Measurements from ENCODE around the gene SCYL1. TPM values are rescaled to one million over a fixed set of nuclear protein-coding genes. Genes with fewer than 3 reads are reported as not detected.
A peak's percentile ranks its signal among the peaks of the same experiment; 100 is the strongest.

Gene SCYL1
- total RNA-seq, 4 donors from 2014 or later = 70.6 to 97.6 (median 89.2) TPM

DNA sequence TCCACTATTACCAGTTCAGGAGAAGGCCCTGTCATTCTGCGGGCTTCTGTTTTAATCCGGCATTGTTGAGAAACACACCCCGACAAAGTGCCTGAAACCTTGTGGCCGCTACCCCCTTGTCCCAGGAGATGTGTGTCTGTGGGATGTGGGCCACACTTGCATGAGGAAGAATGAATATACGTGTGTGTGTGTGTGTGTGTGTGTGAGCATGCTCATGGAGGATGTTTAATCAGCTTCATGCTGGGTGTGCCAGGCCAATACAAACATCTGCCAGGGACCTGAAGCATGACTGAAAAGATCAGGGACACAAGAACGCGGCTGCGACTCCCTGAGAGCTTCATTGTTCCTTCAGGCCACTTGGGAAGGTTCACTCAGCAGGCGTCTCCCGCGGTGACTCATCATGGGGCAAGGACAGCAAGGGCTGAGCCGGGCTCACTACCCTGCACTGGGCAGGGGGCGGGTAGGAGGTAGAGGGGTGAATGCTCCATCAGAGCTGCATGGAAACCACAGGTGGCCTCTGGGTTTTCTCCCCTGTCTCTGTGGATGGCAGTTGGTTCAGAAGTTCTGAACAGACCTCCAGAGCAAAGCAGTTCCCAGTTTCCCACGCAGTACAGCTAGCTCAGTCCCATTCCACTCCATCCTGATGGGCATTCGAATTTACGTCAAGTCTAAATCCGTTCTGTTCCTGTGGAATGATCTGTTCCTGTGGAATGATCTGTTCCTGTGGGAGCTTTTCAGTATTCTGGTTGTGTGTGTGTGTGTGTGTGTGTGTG, 33.1 kb upstream of the SCYL1 start:
- WGBS, 2 donors (ENCODE audit: low coverage in 1 of 2) = 16 to 50% methylated on average over 5 to 10 of the region's 17 CpGs
- Histone ChIP-seq H3K27ac (peak overlapping the region; percentile 96 to 99 (median 98)), H3K27me3 (no peaks in the 10 kb centered on the region), H3K4me3 (no peak overlapping the region), H3K9me3 (no peaks in the 10 kb centered on the region), H3K36me3 (no peaks in the 10 kb centered on the region), H3K4me1 (peaks cover 50 to 97% (median 84%) of the 10 kb centered on the region in 3 donors)
- ATAC-seq = peak; percentile 20
- TF ChIP-seq POLR2AphosphoS5 (IDR thresholded peaks at IDR 0.05) = peak; percentile 82
- TF ChIP-seq POLR2A (IDR thresholded peaks at IDR 0.05) = peak in 1 of 2 donors; percentile 17
- TF ChIP-seq, protein P1, sequence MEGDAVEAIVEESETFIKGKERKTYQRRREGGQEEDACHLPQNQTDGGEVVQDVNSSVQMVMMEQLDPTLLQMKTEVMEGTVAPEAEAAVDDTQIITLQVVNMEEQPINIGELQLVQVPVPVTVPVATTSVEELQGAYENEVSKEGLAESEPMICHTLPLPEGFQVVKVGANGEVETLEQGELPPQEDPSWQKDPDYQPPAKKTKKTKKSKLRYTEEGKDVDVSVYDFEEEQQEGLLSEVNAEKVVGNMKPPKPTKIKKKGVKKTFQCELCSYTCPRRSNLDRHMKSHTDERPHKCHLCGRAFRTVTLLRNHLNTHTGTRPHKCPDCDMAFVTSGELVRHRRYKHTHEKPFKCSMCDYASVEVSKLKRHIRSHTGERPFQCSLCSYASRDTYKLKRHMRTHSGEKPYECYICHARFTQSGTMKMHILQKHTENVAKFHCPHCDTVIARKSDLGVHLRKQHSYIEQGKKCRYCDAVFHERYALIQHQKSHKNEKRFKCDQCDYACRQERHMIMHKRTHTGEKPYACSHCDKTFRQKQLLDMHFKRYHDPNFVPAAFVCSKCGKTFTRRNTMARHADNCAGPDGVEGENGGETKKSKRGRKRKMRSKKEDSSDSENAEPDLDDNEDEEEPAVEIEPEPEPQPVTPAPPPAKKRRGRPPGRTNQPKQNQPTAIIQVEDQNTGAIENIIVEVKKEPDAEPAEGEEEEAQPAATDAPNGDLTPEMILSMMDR (IDR thresholded peaks at IDR 0.05) = peak in 1 of 4 experiments; percentile 20
- TF ChIP-seq EP300 (IDR thresholded peaks at IDR 0.05) = peak; percentile 75

DNA sequence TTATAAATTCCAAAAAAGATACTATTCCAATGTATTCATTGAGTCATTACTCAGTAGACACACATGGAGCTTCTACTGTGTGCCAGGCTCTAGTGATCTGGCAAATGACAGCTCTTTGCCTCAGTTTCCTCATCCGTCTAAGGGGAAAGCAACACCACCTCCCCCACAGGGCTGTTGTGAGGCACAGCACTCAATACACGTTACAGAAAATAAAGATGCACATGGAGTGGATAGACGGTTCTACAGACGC, 32.6 kb upstream of the SCYL1 start:
- no peak for TF ChIP-seq EP300 (IDR thresholded peaks at IDR 0.05)
- TF ChIP-seq POLR2AphosphoS5 (IDR thresholded peaks at IDR 0.05) = no peak
- no peak for TF ChIP-seq POLR2A (IDR thresholded peaks at IDR 0.05)
- TF ChIP-seq, protein P1 (IDR thresholded peaks at IDR 0.05) = no peak
- ATAC-seq = no peak
- H3K36me3 ChIP-seq = no peaks in the 10 kb centered on the region
- no peaks in the 10 kb centered on the region for H3K9me3 ChIP-seq
- 7% methylated on average over 3 of the region's 4 CpGs; no CpG with 5 or more reads in 1 of the 2 donors for WGBS, 2 donors (ENCODE audit: low coverage in 1 of 2)
- H3K4me3 ChIP-seq = no peak overlapping the region
- no peaks in the 10 kb centered on the region for H3K27me3 ChIP-seq
- H3K4me1 ChIP-seq = peaks cover 47 to 96% (median 80%) of the 10 kb centered on the region in 3 donors
- peak overlapping the region; percentile 96 to 99 (median 98) for H3K27ac ChIP-seq

DNA sequence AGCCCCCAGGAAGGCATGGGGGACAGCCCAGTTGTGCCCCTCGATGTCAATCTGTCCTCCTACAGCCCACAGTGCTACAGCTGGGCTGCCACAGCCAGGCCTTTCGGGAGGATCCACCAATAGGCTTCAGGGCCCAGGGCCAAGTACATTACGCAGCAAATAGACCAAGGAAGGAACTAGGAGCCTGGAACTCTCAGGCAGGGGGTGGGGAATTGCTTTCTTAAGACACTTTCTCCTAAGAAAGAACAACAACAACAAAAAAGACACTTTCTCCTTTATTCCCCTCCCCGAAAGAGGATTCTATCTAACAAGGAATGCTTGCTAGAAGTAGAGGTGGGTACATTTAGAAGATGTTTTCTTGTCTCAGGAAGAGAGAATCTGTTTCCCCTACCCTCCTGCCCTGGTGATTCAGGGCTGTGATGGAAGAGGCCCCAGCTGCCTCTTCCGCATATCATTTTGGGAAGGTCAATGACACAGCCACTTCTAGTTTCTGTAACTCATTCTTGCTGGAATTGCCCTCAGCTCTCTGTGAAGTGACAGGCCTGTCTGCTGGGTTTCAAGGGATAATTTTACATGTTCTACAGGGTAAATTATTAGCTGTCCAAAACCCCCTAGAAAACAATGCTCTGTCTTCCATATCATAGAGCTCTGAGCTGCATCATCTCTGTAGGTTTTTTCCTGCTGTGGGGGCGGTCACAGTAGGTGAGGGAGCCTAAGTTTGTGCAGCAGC, 32.1 kb upstream of the SCYL1 start:
- H3K4me1 ChIP-seq = peaks cover 47 to 94% (median 79%) of the 10 kb centered on the region in 3 donors
- H3K27me3 ChIP-seq = no peaks in the 10 kb centered on the region
- peak; percentile 44 for ATAC-seq
- TF ChIP-seq POLR2A (IDR thresholded peaks at IDR 0.05) = peak; percentile 27 to 52
- TF ChIP-seq, protein P1 (IDR thresholded peaks at IDR 0.05) = no peak
- TF ChIP-seq EP300 (IDR thresholded peaks at IDR 0.05) = no peak
- peak; percentile 95 for TF ChIP-seq POLR2AphosphoS5 (IDR thresholded peaks at IDR 0.05)
- peak overlapping the region; percentile 96 to 99 (median 98) for H3K27ac ChIP-seq
- 14 to 17% methylated on average over 3 to 4 of the region's 6 CpGs for WGBS, 2 donors (ENCODE audit: low coverage in 1 of 2)
- H3K9me3 ChIP-seq = no peaks in the 10 kb centered on the region
- H3K36me3 ChIP-seq = no peaks in the 10 kb centered on the region
- H3K4me3 ChIP-seq = peak overlapping the region in 1 of 2 donors; percentile 21

DNA sequence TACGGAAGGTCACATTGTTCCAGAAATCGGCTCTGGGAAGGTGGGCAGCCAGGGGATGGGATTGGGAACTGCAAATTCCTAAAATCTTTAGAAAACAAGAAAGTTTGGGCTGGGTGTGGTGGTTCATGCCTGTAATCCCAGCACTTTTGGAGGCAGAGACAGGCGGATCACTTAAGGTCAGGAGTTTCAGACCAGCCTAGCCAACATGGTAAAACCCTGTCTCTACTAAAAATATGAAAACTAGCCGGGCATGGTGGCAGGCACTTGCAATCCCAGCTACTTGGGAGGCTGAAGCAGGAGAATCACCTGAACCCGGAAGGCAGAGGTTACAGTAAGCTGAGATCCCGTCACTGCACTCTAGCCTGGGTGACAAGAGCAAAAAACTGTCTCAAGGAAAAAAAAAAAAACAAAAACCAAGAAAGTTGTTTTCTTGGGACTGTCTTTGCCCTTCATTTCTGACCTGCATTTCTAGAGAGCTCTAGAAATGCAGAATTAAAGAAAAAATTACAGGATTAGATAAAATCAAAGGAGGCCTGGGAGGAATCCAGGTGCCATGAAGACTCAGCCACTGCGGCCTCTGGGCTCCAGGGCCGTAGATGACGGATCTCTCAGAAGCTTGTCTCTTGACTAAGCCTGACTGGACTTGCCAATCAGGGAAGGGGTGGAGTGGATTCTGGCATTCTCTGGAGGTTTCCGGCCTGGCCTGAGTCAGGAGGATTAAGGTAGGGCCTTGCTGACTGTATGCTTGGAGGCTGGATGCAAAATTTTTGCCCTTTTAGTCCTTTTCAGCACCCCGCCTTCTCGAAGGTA, 31.3 kb upstream of the SCYL1 start:
- Histone ChIP-seq H3K9me3 (no peaks in the 10 kb centered on the region), H3K27ac (peak overlapping the region; percentile 96 to 99 (median 98)), H3K36me3 (no peaks in the 10 kb centered on the region), H3K27me3 (no peaks in the 10 kb centered on the region), H3K4me1 (peaks cover 40 to 86% (median 71%) of the 10 kb centered on the region in 3 donors), H3K4me3 (peak overlapping the region in 1 of 2 donors; percentile 11)
- 10 to 33% methylated on average over 4 to 10 of the region's 12 CpGs for WGBS, 2 donors (ENCODE audit: low coverage in 1 of 2)
- ATAC-seq = peak; percentile 27
- TF ChIP-seq, protein P1 (IDR thresholded peaks at IDR 0.05) = no peak
- TF ChIP-seq POLR2A (IDR thresholded peaks at IDR 0.05) (peak; percentile 34 to 76), EP300 (IDR thresholded peaks at IDR 0.05) (no peak), POLR2AphosphoS5 (IDR thresholded peaks at IDR 0.05) (peak; percentile 98)
